Stimulated activated CD8-positive, alpha-beta memory T cell treated with anti-CD3 and anti-CD28 coated beads, Interleukin-7, amount 100 ng/mL, for 24 hours (primary cell): ENCODE data around the gene CIAO2B.
"Not testable (repeated sequence)": the region's sequence is repeated elsewhere in the genome, so short reads cannot be mapped to it uniquely, and the experiment has no call there.

Experiments used
- DNase-seq: peaks from one replicate; pipeline ENCODE4 v3.0.0-alpha.2; 2020; ENCODE audit warnings: low read depth

Gene CIAO2B

DNA sequence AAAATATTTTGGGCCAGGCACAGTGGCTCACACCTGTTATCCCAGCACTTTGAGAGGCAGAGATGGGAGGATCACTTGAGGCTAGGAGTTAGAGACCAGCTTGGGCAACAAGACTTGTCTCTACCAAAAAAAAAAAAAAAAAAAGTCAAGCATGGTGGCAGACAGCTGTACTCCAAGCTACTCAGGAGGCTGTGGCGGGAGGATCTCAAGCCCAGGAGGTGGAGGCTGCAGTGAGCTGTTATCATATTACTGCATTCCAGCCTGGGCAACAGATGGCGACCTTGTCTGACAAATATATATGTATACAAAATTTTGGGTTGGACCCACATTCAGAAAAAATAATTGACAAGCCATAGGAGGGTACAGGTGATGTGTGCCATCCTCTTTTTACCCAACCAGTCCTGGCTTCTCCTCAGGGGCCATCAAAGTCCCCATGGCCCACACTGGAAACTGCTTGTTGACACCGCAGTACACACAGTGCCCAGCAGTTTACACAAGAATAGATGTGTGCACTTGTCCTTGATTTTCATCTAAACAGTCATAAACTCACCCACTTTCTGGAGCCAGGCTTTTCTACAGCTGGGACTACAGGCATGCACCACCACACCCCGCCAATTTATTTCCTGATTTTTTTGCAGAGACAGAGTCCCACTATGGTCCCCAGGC lies 2.8 kb upstream of the CIAO2B start:
- DNase-seq = no peak

DNA sequence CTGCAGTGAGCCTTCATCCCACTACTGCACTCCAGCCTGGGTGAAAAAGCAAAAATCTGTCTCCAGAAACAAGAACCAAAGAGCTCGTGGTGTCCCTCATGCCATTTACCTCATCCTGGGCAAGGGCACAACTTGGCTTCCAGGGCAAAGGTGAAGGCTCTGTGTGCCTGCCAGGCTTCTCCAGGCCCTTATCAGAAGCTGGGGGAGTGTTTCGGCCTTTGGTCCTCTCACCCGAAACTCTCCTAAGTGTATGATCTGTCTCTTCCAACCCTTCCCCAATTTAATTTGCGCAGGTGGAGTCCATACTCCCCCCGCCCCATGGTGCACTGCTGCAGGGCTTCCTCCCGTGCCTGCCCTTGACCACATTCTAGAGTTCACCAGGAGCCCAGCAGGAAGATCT lies 2.3 kb upstream of the CIAO2B start:
- DNase-seq = no peak

DNA sequence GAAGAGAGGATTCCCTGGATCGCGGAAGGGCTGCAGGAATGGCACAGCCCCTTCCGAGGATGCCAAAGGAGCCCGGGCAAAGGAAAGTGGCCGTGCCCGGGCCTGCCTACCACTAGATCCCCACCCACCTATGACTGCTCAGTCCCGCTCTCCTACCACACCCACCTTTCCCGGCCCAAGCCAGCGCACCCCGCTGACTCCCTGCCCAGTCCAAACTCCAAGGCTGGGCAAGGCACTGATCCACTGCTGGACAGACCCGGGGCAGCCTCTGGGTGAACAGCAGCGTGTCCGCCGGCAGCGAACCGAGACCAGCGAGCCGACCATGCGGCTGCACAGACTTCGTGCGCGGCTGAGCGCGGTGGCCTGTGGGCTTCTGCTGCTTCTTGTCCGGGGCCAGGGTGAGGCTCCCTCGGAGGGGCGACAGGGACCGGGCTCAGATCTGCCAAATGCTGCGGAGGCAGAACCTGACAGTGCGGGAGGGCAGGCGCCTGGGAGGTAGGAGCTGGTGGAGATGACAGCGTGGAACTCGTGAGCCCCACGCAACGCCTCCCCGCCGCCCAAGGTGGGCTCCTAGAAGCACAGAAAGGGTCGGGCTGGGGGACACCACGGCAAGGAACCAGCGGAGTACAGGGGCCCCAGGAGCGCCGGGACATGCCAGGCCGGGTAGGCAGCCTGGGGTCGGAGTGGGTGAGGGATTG lies 1.3 kb upstream of the CIAO2B start, which contains the start of gene CES2:
CES2 (plus strand) TSS at position 203 of the 698 bp plus-strand sequence; CDS start at position 323, 120 bp downstream.
- no peak for DNase-seq

DNA sequence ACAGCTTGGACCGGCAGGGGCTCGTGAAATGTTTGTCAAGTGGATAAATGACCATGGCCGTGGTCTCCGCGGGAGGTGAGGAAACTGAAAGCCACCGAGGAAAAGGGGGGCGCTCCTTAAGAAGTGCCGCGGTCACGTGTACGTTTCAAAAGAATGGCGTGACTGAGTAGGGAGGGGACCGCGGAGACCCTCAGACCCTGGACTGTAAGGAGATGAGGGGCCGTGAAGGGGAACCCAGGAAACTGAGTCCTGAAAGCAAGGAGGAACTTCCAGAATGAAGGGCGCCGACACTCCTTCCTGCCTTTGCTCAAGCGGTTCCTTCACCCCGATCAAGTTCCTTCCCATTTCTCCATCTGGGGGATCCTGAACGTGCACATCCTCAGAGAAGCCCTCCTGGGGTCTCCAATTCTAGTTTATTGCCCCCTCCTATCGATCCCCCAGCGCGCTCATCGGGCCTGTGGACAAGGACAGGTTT lies 674 bp upstream of the CIAO2B start:
- not testable (repeated sequence) for DNase-seq

DNA sequence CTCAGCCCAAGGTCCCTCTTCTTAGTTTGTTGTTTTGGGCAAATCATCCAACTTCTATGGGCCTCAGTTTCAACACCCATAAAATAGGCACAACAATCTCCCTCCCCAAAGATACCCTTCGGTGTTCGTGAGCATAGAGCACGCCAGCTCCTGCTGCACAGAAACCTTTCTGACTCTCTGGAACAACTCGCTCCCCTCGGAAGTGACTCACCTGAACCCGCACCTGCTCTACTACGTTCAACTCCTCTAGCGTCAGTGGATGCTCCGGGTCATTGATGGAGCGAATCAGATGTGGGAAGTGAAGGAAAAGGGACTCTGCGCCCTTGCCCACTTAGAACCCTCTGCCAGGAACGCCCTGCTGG lies 445 bp downstream of the CIAO2B start:
- DNase-seq = peak; percentile 18

DNA sequence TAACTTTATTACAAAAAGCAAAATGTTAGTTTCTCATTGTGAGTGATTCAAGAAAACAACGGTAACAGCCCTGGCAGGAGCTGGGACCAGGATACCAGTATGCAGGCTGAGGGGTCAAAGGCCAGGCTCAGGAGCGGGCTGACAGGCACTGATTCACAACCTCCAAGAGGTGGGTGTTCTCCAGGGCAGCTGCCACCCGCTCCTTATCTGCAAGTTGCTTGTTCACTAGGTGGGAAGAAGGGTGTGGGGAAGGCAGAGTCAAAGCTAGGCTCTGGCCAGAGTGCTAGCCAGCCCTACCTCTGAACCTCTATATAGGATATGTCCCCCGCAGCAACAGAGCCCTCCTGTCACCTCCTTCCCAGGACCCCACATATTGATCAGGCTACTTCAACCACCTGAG lies 2.1 kb downstream of the CIAO2B start:
- no peak for DNase-seq

DNA sequence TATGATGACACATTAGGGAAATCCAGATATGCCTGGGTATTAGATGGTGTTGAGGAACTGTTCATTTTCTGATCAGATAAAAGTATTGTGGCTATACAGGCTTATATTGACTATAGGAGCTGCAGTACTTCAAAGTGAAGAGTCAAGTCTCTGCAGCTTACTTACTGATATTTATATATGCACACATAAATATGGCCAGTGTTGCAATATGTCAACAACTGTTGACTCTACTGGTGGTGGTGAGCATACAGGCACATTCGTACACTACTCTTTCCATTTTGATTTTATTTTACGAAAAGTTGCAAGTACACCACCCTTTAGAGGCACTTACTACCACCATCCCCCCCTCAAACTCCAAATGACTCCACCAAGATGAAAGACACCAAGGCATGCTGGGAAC lies 2.5 kb downstream of the CIAO2B start:
- DNase-seq = no peak

DNA sequence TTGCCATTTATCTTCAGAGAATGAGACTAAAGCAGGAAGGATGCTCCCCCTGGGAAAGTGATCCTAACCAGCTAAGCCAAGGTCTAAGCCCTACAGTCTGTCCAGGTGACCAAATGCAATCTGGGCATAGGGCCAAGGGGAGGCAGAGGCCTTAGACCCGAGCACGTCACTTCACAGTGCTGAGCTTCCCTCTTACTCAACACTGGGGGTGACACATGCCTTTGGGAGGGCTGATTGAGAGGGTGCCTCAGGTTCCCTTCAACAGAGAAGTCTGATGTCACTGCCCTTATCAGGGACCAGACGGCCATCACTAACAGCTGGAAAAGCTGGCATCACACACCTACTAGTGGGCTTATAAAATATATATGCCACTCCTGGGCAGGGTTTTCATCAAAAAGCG lies 4.0 kb downstream of the CIAO2B start:
- DNase-seq = no peak

DNA sequence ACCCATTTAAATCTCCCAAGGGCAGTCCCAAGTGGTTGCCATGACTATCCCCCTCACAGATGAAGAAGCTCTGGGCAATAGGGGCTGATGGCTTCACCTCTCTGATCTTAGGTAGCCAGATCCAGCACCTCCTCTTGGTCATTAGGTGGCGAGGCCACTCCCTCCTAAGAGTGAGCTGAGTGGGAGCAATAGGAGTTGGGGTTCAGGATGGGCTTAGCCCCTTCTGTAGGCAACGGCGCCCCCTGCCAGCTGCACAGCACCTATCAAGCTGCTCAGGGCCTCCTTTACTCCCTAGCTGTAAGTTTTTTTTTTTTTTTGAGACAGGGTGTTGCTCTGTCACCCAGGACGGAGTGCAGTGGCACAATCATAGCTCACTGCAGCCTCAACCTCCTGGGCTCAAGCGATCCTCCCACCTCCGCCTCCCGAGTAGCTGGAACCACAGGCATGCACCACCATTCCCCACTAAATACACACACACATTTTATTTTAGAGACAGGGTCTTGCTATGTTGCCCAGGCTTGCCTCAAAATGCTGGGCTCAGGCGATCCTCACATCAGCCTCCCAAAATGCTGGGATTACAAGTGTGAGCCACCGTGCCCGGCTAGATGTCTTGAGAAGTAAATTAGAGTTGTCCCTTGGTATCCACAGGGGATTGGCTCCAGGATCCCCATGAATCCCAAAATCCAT lies 5.4 kb downstream of the CIAO2B start:
- no peak for DNase-seq

DNA sequence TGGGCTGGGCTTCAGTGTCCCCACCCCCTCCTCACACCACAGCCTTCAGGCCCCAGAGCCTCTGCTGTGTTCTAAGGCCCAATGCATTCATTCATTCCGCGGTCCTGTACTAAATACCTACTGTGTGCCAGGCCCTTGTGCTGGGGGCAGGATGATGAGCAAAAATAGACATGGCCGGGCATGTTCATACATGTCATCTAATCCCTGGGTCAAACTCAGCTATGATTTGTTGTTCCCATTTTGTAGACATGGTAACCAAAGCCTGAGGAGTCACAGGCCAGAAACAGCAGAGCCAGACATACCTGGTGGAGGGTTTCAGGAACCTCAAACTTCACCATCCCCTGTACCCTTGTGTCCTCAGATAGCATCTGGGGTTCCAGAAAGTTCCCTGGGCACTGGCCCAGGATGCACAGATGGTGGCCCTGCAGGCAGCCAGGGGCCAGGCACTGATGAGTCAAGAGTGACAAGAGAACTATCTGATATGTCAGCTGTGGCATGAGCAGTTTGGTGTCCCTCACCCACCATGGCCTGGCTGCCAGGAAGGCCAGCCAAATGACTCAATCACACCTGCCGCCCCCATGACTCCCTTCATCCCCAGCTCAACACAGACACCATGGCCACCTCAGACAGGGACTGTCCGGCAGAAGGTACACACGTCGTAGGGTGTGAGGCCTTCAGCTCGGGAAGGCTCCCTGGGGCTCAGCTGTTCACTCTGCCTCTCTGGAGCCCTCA lies 6.1 kb downstream of the CIAO2B start:
- no peak for DNase-seq

DNA sequence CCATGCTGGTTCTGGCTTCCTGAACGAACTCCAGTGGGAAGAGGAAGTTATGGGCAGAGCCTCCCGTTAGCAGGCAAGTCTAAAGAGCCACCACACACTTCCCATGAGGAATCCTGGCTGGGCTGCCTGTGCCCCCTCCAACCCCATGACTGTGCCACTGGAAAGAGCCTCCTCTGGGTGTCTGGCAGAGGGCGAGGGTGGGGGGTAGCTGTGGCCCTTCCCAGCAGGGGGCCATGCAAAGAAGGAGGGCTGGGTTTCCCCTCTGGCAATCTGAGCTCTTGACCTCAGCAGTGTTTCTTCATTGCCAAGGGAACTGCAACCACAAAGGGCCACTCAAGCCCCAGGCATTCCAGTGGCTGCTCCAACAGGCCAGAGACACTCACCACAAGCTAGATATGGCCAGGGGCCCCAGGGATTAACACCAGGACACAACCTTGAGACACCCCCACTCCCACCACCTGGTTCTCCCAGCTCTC lies 7.2 kb downstream of the CIAO2B start:
- no peak for DNase-seq

DNA sequence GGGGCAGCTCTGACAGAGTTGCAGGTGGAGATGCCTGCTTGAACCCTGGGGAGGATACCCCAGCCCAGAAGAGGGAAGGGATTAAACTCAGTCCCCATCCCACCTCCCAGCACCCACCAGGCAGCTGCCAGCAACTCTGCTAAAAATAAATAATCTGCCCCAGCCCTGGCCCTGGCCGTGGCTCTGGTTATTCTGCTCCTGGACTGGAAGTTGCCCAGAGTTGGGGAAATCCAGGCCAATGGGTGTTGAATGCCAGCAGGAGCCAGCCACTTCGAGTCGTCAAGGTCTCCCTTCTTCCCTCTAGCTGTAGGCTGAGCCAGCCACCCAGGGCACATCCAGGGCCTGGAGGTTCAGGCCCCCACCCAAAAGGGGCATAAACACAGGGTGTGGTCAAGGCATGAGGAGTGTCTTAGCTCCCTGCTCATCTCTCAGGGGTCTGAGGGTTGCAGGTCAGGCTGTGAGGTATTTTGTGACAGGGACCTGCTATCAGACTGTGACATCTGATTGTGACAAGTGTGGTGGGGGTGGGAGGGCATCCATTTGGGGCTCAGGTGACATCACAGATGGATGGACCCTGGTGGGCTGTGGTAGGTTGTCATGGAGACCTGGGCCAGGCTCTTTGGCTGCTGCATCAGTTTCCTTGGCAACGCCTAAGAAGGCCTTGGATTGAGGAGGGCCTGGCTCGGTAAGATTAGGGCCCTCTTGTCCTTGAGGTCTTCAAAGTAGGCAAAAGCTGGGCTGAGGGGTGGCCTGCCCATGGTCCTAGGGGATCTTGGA lies 7.8 kb downstream of the CIAO2B start:
- DNase-seq = no peak

DNA sequence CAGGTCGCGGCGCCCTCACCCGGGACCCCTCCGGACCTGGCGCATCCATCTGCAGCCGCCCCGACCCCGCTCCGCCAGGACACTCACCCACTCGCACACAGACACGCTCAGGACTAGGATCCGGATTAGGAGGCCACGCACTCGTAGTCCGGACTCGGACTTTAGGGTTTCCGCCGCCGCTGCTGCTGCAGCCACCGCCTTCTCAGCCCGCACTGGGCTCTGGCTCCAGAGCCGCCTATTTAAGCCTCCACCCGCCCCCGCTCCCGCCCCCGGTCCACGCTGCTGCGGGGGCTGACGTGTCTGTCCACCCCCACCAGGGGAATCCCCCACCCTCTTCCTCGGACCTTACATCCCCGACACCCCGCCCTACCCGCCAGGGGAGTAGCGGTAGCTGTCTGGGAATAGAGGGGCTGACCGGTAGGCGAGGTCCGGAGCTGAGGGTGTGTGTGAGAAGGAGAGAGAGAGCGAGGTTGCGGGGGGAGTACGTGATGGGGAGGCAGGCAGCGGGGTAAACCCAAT lies 8.8 kb downstream of the CIAO2B start, which contains the start of gene RRAD:
RRAD (minus strand) TSS at position 214 of the 519 bp plus-strand sequence. CDS start 356 bp downstream, outside the sequence.
- no peak for DNase-seq

DNA sequence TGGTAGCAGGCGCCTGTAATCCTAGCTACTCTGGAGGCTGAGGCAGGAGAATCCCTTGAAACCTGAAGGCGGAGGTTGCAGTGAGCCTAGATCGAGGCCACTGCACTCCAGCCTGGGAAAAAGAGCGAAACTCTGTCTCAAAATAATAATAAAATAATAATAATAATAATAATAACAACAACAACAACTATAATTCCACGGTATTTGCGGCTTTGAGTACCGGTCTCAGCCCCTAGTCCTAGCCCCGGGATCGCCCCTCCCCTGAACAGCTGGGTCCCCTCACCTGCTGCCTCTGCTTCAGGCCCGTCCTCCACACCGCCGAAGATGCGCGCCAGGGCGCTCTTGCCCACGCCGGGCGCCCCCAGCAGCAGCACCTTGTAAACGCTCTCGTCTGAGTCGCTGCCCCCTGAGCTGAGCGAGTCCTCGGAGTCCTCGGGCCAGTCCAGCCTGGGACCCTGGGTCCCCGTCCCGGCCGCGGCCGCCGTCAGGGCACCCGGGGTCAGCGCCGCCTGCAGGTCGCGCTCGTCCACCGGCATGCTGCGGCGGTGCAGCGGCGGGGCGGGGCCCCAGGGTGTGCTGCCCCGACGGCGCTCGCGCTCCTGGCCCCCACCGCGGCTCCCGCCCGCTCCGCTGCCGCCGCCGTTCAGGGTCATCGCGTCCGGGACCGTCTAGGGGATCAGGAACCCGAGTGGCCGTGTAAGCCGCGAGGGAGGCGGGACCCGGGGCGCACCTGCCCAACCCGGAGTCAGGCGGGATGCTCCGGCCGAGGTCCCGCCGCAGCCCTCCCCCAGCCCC lies 9.5 kb downstream of the CIAO2B start:
- no peak for DNase-seq

DNA sequence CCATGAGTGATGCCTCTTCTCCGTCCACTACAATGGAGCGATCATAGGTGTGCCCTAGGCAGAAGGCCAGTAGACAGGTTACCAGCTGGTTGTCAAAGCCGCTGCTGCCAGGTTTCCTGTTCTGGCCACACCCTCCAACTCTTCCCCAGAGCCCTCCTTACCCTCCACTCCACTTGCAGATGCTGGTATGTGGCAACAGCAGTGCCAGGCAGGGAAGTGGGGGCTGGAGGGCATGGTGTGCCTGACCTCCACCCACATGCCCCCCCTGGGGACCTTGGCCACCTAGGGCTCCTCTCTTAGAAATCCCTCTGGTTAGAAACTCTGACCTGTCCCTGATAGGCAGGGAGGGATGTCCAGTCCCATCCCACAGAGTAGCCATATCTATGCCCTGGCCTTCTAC lies 10.3 kb downstream of the CIAO2B start:
- no peak for DNase-seq

DNA sequence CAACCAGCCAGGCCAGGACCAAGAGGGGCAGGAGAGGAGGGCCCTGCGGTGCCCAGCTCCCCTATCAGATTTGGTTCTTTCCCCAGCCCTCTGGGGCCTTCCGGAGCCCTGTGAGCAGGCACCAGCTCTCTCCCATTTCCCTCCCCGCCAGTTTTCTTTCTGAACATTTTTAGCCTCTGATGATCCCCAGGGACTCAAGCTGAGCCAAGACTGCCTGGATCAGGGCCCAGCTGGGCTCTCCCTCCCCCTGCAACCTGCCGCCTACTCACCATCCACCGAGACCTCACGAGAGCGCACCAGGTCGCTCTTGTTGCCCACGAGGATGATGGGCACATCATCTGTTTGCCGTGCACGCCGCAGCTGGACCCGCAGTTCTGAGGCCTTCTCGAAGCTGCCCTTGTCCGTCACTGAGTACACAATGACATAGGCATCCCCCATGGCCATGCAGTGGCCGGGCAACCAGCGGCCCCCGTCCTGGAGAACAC lies 10.9 kb downstream of the CIAO2B start:
- DNase-seq = no peak

DNA sequence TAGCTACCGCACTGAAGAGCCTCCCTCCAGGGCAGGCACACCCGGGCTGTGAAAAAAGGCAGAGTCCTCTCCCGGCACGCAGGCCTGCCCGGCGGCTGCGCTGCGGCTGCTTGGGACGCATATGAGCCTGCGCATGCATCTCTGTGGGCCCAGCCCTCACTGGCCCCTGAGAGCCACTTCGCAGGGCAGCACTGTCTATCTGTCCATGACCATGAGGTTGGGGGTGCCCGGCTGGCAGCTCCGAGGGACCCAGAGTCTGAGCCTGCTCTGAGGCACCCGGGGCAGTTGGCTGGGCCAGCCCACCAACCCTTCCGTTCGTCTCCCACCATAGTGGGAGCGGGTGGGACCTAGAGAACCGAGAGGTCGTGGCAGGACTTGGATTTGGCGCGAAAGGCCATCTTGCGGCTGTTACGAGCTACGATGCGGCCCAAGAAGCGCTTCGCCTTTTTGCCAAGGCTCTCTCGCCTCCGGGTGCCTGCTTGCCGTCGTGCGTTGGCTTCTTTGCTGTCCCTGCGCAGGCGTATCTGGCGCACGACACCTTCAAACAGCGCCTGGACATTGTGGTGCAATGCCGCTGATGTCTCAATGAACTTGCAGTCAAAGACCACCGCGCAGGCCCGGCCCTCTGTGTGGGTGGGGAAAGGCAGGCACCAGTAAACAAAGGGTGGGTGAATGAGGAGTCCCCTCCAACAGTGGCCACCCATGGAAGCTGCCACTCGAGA lies 12.3 kb downstream of the CIAO2B start:
- no peak for DNase-seq

DNA sequence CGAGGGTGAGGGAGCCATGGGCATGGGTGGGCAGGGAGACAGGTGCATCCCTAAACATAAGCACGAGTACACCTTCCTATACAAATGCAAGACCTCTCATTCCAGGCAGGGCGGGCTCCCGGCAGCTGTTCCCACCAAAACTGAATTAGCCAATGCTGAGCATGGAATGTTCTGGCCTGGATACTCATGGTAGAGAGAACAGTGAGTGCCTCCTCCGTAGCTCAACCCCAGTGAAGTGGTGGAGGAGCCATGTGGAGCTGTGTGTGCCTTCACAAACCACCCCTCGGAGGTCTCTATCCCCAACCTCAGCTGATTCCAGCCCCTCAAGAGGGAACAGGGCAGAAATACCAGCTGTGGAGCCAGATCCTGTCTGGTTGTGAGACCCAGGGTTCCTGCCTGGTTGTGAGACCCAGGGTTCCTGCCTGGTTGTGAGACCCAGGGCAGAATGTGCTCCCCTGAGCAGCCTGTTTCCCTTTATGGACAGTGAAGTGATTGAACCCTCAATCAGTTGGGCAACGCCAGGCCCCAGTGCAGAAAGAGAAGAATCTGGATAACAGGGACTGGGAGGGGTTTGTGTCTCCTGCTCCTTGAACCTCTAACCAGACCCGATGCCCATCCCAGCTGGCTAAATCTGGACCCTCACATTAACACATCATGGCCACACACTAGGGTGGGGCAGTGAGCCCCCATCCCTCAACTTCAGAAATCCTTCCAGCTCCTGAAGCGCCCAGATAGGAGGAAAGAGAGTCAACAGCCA lies 13.1 kb downstream of the CIAO2B start:
- no peak for DNase-seq

DNA sequence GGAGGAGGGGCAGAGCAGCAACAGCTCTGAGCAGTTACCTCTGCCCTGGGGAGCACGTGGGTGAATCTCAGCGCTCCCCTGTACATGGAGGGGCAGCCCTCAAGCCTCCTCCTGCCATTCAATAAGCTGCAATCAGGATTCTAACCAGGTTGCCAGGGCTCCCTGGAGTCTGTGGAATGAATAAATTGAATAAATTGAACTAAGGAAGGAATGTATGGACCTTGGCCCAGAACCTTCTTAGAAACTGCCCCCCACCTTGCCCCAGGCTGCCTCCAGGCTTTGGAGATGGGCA lies 14.0 kb downstream of the CIAO2B start:
- DNase-seq = no peak
